B cell (primary cell): Measurements from ENCODE around the gene ACTMAP.

ENCODE experiments used
- EZH2 ChIP-seq: IDR thresholded peaks from 2 replicates; pipeline ENCODE4 v1.6.1; 2012; ENCODE audit warnings: borderline replicate concordance, low read depth, mild to moderate bottlenecking, moderate library complexity, low read length; ENCODE audit not compliant: insufficient read depth, poor library complexity, severe bottlenecking
- TF ChIP-seq, protein P1 (sequence below): fragments of 200-600 bp; IDR thresholded peaks from one replicate; pipeline ENCODE4 v1.8.0; 2022; ENCODE audit warnings: antibody characterized with exemption, mild to moderate bottlenecking

DNA sequence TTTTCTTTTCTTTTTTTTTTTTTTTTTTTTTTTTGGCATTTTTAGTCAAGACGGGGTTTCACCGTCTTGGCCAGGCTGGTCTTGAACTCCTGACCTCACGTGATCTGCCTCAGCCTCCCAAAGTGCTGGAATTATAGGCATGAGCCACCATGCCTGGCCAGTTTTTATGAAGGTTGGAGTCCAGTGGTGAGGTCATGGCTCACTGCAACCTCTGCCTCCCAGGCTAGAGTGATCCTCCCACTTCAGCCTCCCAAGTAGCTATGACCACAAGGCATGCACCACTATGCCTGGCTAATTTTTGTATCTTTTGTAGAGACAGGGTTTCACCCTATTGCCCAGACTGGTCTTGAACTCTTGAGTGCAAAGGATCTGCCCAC is 5.0 kb upstream of the ACTMAP start:
- TF ChIP-seq, protein P1, sequence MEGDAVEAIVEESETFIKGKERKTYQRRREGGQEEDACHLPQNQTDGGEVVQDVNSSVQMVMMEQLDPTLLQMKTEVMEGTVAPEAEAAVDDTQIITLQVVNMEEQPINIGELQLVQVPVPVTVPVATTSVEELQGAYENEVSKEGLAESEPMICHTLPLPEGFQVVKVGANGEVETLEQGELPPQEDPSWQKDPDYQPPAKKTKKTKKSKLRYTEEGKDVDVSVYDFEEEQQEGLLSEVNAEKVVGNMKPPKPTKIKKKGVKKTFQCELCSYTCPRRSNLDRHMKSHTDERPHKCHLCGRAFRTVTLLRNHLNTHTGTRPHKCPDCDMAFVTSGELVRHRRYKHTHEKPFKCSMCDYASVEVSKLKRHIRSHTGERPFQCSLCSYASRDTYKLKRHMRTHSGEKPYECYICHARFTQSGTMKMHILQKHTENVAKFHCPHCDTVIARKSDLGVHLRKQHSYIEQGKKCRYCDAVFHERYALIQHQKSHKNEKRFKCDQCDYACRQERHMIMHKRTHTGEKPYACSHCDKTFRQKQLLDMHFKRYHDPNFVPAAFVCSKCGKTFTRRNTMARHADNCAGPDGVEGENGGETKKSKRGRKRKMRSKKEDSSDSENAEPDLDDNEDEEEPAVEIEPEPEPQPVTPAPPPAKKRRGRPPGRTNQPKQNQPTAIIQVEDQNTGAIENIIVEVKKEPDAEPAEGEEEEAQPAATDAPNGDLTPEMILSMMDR: no peak
- TF ChIP-seq EZH2: no peak
